Measurements from ENCODE around the gene CHRNB1.

Gene CHRNB1

GRCh38 chr17:7478276-7479212 lies 33.7 kb downstream of the CHRNB1 start (continued):
- TF ChIP-seq ZNF707 (tag by site-specific recombination; IDR thresholded peaks at IDR 0.05) (no peak), ZNF621 (tag by site-specific recombination; IDR thresholded peaks at IDR 0.05) (no peak), ZNF274 (IDR thresholded peaks at IDR 0.05; ENCODE audit: low read length) (no peak), ZNF274 (tag by site-specific recombination; IDR thresholded peaks at IDR 0.05; ENCODE audit: borderline replicate concordance) (no peak), ZNF211 (tag by site-specific recombination; IDR thresholded peaks at IDR 0.05; ENCODE audit: low read depth) (no peak), KLF8 (tag by site-specific recombination; IDR thresholded peaks at IDR 0.05) (peak; percentile 49; the same call in 1 of the 2 replicates), ZNF600 (tag by site-specific recombination; IDR thresholded peaks at IDR 0.05) (peak; percentile 41; the same call in 1 of the 2 replicates), YY2 (tag by site-specific recombination; IDR thresholded peaks at IDR 0.05) (0 out of 2 replicates have a peak, but pooled peaks have one; percentile 20), ZNF350 (tag by site-specific recombination; IDR thresholded peaks at IDR 0.05) (no peak), ZNF513 (tag by site-specific recombination; IDR thresholded peaks at IDR 0.05) (no peak), ZNF560 (tag by site-specific recombination; IDR thresholded peaks at IDR 0.05; ENCODE audit: borderline replicate concordance) (no peak), ZNF549 (tag by site-specific recombination; IDR thresholded peaks at IDR 0.05) (no peak), PBX3 (CRISPR knock-in tag; IDR thresholded peaks at IDR 0.05) (no peak), ZNF561 (tag by site-specific recombination; IDR thresholded peaks at IDR 0.05; ENCODE audit: borderline replicate concordance) (no peak), ZNF626 (tag by site-specific recombination; IDR thresholded peaks at IDR 0.05) (no peak), ZNF391 (tag by site-specific recombination; IDR thresholded peaks at IDR 0.05; ENCODE audit: borderline replicate concordance, low read depth) (peak; percentile 50; the same call in 1 of the 2 replicates), ZSCAN18 (tag by site-specific recombination; IDR thresholded peaks at IDR 0.05) (no peak), ZNF692 (tag by site-specific recombination; IDR thresholded peaks at IDR 0.05) (no peak; the same call in 1 of the 2 replicates), ZIC2 (tag by site-specific recombination; IDR thresholded peaks at IDR 0.05) (peak; percentile 14; the same call in 1 of the 2 replicates), ZNF121 (tag by site-specific recombination; IDR thresholded peaks at IDR 0.05) (no peak), ZNF26 (tag by site-specific recombination; IDR thresholded peaks at IDR 0.05) (no peak), PRDM2 (tag by site-specific recombination; IDR thresholded peaks at IDR 0.05; ENCODE audit: borderline replicate concordance) (no peak), KLF16 (tag by site-specific recombination; IDR thresholded peaks at IDR 0.05) (peak; percentile 60; the same call in 1 of the 2 replicates), KLF1 (tag by site-specific recombination; IDR thresholded peaks at IDR 0.05) (peak; percentile 75), ZNF777 (tag by site-specific recombination; IDR thresholded peaks at IDR 0.05; ENCODE audit: borderline replicate concordance) (peak; percentile 63; the same call in 1 of the 2 replicates), ZNF792 (tag by site-specific recombination; IDR thresholded peaks at IDR 0.05) (no peak)
